ENCODE results near the gene CCL14.
"Not testable (repeated sequence)": the region's sequence is repeated elsewhere in the genome, so short reads cannot be mapped to it uniquely, and the experiment has no call there.

The CCL14 gene

GRCh38 chr17:35986643-35987042 lies at the start of gene CCL14:
Gene CCL14 (minus strand): TSS chr17:35986729. CDS start chr17:35986649, 80 bp downstream.
- no peak for DNase-seq (ENCODE audit: low read depth in 3 of 3)

- DNase-seq (ENCODE audit: low read depth in 3 of 3) = no peak
Measured at GRCh38 chr17:36036235-36036634, 49.7 kb upstream of the CCL14 start.

- no peak for DNase-seq (ENCODE audit: low read depth in 3 of 3)
Measured at GRCh38 chr17:36034127-36034526, 47.6 kb upstream of the CCL14 start.

GRCh38 chr17:36030956-36031355 lies 44.4 kb upstream of the CCL14 start:
- DNase-seq (ENCODE audit: low read depth in 3 of 3) = no peak

- no peak for DNase-seq (ENCODE audit: low read depth in 3 of 3)
Measured at GRCh38 chr17:36027761-36028160, 41.2 kb upstream of the CCL14 start.

GRCh38 chr17:36024106-36024869 lies 37.8 kb upstream of the CCL14 start:
- no peak for DNase-seq (ENCODE audit: low read depth in 3 of 3)

GRCh38 chr17:36019423-36019822 lies 32.9 kb upstream of the CCL14 start:
- DNase-seq (ENCODE audit: low read depth in 3 of 3) = no peak

- DNase-seq (ENCODE audit: low read depth in 3 of 3) = no peak
Measured at GRCh38 chr17:36017799-36018198, 31.3 kb upstream of the CCL14 start, which contains the start of gene CCL23. Gene CCL23 (minus strand): TSS chr17:36017972. CDS start chr17:36017897, 75 bp downstream.

GRCh38 chr17:36016555-36016954 lies 30.0 kb upstream of the CCL14 start:
- DNase-seq (ENCODE audit: low read depth in 3 of 3) = no peak

GRCh38 chr17:36015895-36016294 lies 29.4 kb upstream of the CCL14 start:
- not testable (repeated sequence) for DNase-seq (ENCODE audit: low read depth in 3 of 3)

- no peak for DNase-seq (ENCODE audit: low read depth in 3 of 3)
Measured at GRCh38 chr17:36014946-36015345, 28.4 kb upstream of the CCL14 start.

GRCh38 chr17:36011201-36011600 lies 24.7 kb upstream of the CCL14 start:
- no peak for DNase-seq (ENCODE audit: low read depth in 3 of 3)

- DNase-seq (ENCODE audit: low read depth in 3 of 3) = no peak
Measured at GRCh38 chr17:36008998-36009665, 22.6 kb upstream of the CCL14 start.

GRCh38 chr17:36004594-36005108 lies 18.1 kb upstream of the CCL14 start:
- DNase-seq (ENCODE audit: low read depth in 3 of 3) = no peak

GRCh38 chr17:36002631-36003030 lies 16.1 kb upstream of the CCL14 start:
- DNase-seq (ENCODE audit: low read depth in 3 of 3) = no peak

GRCh38 chr17:36001862-36002603 lies 15.5 kb upstream of the CCL14 start:
- no peak for DNase-seq (ENCODE audit: low read depth in 3 of 3)

GRCh38 chr17:36001110-36001771 lies 14.7 kb upstream of the CCL14 start, which contains the start of gene CCL15:
Gene CCL15 (minus strand): TSS chr17:36001553. CDS start chr17:36001492, 61 bp downstream.
- DNase-seq (ENCODE audit: low read depth in 3 of 3) = no peak

GRCh38 chr17:36000732-36001109 lies 14.2 kb upstream of the CCL14 start:
- DNase-seq (ENCODE audit: low read depth in 3 of 3) = no peak

GRCh38 chr17:35998756-35999155 lies 12.2 kb upstream of the CCL14 start:
- DNase-seq (ENCODE audit: low read depth in 3 of 3) = no peak

GRCh38 chr17:35998018-35998545 lies 11.6 kb upstream of the CCL14 start:
- no peak for DNase-seq (ENCODE audit: low read depth in 3 of 3)

- DNase-seq (ENCODE audit: low read depth in 3 of 3) = not testable (repeated sequence)
Measured at GRCh38 chr17:35995346-35995745, 8.8 kb upstream of the CCL14 start.

Measured in stimulated activated CD4-positive, alpha-beta T cell treated with anti-CD3 and anti-CD28 coated beads, TNF-alpha, amount 100 ng/mL, for 24 hours (primary cell).